NCI-H345 (cell line): ENCODE data around the gene LSM11.

Experiments
- DNase-seq: peaks from one replicate; lab custom pipeline; 2025; lab: John Stamatoyannopoulos, UW

LSM11 gene

GRCh38 chr5:157734436-157734835, 9.1 kb upstream of the LSM11 start:
- no peak for DNase-seq

DNA sequence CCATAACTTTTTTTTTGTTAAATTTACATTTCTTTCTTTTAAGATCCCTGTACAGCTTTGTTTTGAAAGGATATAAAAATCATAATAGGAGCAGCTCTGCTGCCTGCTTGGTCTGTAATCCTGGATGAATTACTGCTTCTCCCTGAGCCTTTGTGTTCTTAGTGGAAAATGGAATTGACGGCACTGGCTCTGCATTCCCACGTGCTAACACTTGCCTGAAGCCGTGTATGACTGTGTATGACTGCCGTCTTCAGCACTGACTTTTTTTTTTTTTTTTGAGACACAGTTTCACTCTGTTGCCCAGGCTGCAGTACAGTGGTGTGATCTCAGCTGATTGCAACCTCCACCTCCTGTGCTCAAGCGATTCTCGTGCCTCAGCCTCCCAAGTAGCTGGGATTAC, 7.5 kb upstream of the LSM11 start:
- DNase-seq = no peak

- no peak for DNase-seq
Observed at GRCh38 chr5:157739388-157740228, 3.9 kb upstream of the LSM11 start.

DNA sequence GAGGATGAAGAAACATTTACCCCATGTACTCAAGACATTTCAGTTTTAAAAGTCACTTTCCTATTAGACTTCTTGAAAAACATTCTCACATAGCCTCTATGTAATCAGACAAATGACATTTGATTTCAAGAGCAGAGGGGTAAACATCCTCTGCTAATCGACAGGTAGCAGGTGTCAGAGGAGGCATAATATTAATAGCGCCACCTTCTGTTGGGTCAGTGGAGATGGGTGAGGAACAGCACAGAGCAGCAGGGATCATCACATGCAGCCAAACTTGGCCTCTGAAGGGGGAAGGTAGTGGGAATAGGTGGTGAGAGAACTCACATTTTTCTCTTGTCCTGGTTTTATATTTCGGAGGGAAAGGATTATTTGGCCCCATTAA, 3.3 kb upstream of the LSM11 start:
- peak; percentile 37 for DNase-seq

- no peak for DNase-seq
Observed at GRCh38 chr5:157741131-157741530, 2.4 kb upstream of the LSM11 start.

- DNase-seq = no peak
Observed at GRCh38 chr5:157744051-157745011, 819 bp downstream of the LSM11 start.

DNA sequence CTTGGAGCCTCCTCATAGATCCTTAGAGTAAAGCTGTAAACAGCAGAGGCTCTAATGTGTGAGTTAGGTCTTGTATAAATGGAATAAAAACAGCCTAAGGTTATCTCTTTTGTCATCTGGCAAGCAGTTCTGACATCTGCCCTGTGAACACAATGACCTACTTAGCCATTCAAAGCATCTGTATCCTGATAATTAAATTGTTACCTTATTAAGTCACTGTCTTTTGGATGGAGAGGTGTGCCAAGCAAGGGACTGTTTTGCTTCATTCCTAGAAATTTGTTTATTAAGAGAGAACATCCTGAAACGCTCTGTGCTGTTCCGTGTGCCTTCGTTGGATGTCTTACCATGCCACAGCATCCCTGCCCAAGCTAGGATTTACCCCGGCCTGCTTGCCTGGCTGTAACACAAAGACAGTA, 1.5 kb downstream of the LSM11 start:
- DNase-seq = no peak

- peak; percentile 33 for DNase-seq
Observed at GRCh38 chr5:157747173-157747740, 3.7 kb downstream of the LSM11 start.

DNA sequence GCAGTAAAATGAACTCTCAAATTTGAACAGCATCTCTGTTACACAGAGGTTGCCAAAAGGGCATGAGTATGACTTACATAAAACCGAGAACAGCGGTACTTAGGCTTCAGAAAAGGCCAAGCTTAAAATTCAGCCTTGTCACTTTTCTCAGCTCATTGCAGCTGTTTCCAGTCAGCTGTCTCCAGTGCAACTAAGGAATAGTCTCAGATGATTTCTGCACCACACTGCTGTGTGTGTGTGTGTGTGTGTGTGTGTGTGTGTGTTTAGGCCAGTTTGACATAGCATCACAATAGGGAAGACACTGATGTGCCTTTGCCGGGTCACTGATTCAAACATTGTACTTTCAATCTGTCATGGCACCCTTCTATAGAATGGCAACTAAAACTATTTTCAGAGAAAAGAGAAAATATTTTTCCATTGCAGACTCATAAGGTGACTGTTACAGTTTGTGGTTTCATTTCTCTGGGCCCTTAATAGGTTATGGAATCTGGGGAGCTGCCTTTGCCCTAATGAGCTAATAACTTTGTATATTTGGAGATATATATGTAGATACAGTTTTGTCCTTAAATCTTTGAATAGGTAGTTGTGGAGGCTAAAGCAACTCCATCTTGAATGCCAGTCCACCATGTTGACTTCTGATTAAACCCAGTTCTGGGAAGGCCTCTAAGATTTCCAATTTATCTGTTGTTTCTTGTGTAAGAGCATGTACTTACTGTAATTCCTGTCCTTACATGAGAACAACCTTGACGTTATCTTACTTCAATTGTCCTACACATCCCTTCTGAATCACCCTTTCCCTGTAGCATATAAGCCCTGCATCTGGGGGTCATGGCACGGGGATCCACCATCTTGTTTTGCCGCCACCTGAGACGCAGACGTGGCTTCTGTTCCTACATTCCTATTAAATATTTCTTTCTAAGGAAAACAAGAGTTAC, 4.5 kb downstream of the LSM11 start:
- DNase-seq = no peak

GRCh38 chr5:157748760-157749461, 5.4 kb downstream of the LSM11 start:
- DNase-seq = no peak

GRCh38 chr5:157749462-157749799, 5.9 kb downstream of the LSM11 start:
- no peak for DNase-seq

GRCh38 chr5:157750320-157750719, 6.8 kb downstream of the LSM11 start:
- DNase-seq = no peak

GRCh38 chr5:157756122-157756521, 12.6 kb downstream of the LSM11 start:
- DNase-seq = no peak

- DNase-seq = no peak
Observed at GRCh38 chr5:157758706-157759105, 15.2 kb downstream of the LSM11 start.

- DNase-seq = peak; percentile 78
Observed at GRCh38 chr5:157761690-157762621, 18.4 kb downstream of the LSM11 start.

DNA sequence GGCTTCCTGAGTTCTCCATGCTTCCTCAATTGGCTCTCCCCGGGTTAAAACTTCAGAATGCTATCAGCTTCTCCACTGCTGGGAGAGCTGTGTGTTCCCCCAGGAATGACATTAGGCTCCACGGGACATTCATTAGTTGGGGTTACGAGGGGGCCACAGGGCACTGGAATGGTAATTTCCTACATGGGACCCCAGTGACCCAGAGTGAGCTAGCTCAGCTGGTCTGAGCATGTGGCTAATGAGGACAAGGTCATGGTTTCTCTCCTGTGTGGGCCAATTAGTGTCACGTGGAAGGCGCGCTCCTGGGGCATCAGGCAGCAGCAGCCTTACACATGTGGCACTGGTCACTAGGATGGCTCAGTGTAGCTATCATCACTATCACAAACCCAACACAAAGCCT, 21.0 kb downstream of the LSM11 start:
- DNase-seq = no peak

DNA sequence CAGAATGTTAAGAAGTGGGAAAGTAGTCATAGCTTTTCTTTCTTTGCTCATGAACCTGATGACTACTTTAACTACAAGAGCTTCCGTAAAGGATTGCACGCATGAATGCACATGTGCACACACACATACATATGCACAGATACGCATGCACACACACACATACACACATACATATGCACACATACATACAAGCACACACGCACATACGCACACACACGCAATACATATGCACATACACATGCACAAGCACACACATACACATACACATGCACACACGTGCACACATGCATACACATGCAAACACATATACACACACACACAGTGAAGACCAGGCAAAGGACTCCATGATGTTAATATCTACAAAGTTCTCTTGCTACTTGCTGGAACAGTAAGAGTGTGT, 22.9 kb downstream of the LSM11 start:
- no peak for DNase-seq

GRCh38 chr5:157766902-157767301, 23.4 kb downstream of the LSM11 start:
- no peak for DNase-seq

DNA sequence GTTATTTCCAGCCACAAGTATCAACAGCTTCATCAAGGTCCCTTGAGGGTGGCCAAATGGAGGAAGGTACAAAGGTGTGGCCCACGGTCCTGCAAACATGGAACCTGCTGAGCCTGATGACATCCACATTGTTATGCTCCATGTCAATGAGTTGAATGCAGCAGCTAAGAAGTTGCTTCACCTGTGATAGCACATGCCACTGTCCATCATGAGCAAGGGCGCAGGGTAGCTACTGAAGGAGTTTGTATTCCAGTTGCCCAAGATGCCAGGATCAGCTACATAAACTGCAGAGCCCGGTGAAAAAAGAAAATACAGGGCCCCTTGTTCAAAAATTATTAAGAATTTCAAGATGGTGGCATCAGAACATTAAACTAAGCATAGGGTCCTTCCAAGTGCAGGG, 24.2 kb downstream of the LSM11 start:
- DNase-seq = no peak

GRCh38 chr5:157770665-157771064, 27.2 kb downstream of the LSM11 start:
- DNase-seq = no peak
